Eye (tissue), 1 donor: Measurements from ENCODE around the gene GALNS.
A peak's percentile ranks its signal among the peaks of the same experiment; 100 is the strongest.

Source experiments
- DNase-seq: peaks from one replicate; pipeline ENCODE4 v3.0.0-alpha.2; 2015

GALNS gene

DNA sequence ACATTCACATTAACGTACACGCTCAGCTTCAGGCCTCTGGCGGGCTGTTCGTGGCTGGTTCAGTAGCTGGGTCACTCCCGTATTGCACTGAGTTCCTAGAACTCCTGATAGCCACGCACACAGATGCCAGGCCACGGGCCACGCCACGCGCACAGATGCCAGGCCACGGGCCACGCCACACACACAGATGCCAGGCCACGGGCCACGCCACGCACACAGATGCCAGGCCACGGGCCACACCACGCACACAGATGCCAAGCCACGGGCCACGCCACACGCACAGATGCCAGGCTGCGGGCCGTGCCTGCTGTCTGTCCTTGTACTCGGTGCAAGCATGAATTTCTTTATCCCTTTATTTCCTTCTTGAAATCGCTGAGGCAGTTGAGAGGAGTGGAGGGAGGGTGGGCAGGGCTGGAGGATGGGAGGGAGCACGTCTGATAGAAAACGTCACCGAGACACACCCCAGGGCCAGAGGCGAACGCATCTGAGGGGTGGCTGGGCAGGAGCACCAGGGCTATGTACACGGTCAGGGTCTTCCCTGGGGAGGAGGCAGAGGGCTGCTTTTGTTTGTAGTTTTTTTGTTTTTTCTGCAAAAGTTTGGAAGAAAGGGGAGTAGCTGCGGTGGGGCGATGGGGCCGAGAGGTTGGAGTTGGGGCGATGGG, 18.3 kb upstream of the GALNS start:
- no peak for DNase-seq

DNA sequence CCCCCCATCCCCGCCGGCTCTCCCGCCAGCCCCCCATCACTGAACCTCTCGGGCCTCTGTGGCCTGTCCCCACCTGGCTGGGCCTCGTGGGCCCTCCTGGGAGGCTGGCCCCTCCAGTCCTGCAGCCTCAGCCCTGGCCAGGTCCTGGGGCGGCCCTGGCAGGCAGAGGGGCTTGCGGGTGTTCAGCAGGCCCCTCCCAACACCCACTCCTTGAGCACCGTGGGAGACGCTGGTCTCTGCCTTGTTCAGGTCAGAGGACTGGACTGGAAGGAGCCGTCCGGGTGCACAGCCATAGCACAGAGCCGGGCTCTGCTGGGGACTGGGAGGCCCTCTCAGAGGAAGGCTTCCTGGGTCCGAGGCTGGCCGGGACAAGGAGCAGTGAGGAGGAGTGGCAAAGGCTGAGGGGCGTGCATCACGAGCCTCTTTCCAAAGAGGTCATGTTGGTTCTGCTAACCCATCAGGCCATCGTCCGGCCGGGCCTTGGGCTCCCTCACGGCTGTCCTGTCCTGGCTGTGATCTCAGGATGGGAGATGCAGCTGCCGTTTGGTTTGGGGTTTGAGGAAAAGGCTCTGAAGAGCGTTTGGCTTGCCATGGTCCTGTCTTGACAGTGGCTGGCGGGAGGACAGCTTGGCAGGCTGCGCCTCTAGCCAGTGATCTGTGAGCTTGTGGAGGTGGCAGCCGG, 16.0 kb upstream of the GALNS start:
- DNase-seq, result no peak

DNA sequence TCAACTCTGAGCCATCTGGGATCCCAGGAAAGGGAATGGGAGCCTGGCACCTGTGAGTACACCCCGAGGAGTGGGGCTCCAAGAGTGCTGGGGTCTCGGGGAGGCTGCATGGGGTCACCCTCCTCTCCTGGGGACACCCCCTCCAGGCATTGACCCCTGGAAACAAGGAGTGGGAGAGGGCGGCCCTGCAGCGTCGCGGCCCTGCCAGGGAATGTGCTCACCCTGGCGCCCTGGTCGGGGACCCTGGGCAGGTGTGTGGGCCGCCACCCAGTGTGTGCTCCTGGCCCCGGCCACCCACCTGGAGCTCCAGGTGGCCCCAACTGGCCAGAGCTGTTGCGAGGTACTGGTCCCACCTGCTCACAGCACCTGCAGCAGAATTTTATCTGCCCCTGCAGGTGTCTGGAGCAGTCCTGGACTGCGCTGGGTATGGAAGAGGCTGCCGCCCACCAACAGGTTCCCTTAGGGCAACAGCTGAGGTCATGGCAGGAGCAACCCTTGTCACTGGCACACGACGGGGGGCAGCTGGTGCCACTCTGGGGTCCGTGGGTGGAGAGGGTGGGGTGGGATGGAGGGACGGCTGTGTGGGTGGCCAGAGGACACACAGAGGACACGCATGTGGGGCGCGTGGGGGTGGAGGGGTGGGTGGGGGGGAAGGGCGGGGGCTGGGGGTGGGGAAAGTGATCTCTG, 15.1 kb upstream of the GALNS start:
- DNase-seq, result no peak

DNA sequence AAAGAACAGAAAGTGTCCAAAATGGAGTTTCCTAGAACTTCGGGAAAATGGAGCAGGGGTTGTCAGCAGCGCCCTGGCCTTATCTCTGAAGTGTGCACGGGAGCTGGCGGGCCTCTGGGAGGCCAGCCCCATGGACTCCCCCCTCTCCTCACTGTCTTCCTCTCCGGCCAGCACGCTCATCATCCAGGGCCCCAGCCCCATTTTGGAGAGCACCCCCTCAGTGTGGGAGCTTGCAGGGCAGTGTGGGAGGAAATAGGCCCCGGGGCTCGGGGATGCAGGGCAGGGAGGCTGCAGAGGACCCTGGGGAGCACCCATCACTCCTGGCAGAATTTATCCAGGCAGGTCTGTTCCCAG, 14.6 kb upstream of the GALNS start:
- DNase-seq, result no peak

DNA sequence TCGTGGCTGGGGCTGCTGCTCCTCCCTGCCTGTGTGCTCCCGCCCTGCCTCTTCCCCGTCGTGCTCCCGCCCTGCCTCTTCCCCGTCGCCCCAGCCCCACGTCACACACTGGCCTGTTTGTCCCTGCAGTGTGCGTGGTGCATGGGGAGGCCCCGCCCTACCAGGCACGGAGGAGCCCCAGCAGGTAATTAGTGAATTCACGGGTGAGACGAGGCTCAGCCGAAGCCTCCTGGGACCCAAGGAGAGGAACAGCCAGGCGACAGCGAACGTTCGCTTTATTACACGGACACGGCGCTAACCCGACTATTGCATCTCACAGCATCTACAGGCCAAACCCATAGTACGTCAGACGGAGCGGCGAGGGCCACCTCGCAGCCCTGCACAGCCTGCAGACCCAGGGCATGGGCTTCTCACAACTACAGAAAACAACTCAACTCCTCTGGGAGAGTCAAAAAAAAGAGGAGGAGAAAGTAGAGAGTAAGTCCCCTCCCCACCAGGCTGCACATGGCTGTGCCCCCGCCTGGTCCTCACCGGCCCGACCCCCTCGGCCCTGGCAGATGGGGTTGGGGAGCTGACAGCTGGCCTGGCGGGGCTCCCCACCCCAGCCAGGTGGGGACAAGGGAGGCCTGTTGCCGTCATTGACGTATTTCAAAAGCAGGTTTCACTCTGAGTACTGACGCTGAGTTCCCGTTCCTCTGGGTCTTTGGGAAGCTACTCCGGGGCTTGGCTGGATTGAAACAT, 14.0 kb upstream of the GALNS start:
- DNase-seq, result peak; percentile 44

DNA sequence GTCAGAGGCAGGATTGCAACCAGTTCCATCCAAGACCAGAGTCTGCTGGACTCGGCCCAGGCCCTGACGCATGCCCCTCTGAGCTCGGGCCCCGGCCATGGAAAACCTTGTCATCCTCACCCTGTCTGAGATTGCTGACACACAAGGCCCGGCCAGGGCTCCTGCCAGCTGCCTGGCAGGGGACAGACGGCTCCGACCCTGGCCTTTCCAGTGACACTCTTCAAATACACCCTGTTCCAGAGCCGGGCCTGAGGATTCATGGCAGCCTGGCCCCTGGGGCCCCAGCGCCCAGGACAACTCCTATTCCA, 12.9 kb upstream of the GALNS start:
- DNase-seq, result no peak

DNA sequence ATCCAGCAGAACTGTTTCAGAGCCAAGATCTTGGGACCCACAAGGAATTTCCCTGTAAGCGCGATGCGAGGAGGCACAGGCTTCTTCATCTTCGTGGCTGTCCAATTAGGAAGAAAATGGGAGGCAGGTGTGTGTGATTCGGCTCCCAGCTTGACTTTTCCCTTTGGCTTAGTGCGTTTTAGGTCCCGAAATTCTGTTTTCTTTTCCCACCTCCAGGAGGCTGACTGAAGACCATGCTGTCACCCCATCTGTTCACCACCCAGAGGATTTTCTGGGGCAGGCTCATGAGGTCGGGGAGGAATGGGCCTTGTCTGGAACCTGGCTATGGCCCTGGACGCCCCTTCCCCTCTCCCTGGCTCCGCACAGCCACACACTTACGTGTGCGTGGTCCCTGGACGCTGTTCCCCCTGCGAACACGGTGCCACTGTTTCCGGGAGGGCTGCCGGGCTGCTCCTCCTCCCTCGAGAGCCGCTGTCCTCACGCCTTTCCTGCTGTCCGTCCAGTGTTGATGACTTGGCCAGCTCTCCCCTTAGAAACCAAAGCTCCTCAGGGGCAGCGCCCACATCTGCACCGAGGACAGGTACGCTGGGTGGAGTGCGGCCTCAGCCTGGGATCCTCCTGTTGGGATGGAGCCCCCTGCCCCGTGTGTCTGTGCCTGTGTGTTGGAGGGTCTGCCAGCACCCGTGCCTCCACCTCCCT, 12.4 kb upstream of the GALNS start:
- no peak for DNase-seq

DNA sequence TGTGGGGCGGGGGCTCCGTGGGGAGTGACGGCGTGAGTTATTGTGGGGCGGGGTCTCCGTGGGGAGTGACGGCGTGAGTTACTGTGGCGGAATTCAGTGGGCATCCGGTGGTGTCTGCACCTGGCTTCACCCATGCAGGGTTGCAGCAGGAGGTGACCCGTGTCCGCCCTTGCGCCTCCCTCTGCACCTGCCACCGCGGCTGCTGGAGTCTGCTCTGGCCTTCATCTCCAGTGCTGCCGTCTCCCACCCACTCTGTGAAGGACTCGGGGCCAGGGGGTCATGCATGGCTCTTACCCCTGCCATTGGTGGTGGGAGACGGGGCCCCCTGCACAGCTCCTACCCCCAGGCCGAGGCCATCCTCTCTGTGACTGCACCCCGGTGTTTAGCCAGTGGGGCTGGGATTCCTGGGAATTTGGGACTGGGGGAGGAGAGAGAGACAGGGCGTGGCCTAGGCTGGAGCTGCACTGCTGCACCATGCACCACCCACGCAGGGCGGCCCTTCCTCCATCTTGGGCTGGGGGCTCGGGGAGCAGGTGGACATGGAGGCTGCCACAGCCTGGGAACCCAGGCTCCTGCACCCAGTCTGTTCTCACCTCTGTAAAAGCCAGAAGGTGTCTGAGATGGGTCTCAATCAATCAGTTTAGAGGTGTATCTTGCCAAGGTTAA, 11.0 kb upstream of the GALNS start:
- no peak for DNase-seq

DNA sequence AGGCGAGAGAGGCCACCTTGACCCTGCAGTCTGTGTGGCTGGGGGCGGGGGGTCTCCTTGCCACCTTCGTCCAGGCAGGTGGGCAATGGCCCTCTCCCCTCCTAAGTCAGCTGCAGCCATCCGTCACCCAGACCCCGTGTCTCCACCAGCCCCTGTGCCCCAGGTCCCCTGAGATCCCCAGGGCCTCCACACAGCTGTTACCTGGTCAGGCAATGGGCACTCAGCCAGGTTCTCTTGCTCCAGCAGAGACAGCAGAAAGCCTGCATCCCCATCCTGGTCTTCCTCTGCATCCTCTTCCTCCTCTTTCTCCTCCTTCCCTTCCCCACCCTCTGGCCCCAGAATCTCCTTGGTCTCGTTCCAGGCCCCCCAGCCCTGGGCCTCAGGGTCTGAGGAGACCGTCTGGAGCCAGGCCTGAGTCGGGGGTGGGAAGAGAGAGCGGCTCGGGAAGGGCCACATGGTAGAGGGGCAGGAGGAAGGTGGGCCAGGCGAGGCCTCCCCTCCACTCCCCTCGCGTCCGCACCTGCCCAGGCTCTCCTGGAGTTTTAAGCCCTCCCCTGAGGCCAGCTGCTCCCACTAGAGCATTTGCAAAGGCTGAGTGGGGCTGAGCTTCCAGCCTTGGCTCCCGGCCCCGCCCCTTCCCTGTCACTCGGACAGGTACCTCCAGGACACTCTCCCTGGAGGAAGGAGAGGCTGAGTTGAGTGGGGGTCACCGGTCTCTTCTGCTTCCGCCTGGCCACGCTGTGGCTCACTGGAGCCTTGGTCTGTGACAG, 9.6 kb upstream of the GALNS start, which contains the start of gene PABPN1L:
PABPN1L (minus strand) TSS at position 510 of the 770 bp plus-strand sequence; CDS start at position 456, 54 bp downstream.
- no peak for DNase-seq

DNA sequence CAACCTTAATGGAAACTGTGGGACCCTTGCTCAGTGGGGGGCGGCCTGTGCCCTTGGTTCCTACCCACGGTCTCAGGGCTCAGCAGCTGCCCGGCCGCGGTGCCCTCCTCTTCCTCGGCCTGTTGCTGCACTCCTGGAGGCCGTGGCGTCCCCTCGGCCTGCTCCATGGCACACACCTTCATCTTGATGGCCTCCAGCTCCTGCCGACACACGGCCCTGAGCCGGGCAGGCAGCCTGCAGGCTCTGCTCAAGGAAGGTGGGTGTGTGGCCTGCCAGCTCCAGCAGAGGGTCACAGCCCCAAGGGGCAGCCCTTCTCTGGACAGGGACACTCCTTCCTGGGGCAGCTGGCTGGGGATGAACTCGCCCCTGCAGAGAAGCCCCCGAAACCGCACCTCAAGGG, 9.0 kb upstream of the GALNS start:
- DNase-seq, result no peak

DNA sequence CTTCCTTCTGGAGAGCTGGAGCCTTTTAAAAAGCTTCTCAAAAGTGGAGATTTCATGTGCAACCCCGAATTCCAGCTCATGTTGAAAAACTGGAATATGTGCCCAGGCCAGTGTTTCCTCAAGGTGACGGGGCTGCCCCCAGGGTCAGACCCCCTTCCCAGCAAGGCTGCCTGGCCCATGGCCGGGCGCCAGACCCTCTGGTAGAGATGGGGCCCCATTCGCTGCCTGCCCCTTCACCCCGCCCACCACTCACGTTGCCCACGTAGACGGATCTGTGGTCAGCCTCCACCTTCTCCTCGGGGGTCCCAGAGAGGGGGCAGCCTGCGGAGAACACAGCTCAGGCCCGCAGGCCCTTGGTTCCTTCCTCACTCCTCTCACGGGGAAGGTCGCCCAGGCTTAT, 8.6 kb upstream of the GALNS start:
- DNase-seq, result no peak

DNA sequence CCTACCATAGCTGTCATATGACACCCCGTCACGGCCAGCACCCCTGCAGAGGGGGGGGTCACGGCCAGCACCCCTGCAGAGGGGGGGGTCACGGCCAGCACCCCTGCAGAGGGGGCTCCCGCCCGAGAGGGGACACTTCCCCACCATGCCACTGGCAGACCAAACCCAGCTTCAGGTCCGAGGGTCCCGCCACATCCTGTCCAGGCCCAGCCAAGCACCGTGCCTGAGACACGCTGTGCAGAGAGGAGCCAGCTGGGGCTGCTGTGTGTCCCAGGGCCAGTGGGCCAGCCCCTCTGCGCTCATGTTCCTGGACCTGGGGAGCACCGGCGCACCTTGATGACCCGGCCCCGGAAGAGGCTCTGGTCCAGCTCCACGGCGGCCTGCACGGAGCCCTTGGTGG, 7.8 kb upstream of the GALNS start:
- no peak for DNase-seq

DNA sequence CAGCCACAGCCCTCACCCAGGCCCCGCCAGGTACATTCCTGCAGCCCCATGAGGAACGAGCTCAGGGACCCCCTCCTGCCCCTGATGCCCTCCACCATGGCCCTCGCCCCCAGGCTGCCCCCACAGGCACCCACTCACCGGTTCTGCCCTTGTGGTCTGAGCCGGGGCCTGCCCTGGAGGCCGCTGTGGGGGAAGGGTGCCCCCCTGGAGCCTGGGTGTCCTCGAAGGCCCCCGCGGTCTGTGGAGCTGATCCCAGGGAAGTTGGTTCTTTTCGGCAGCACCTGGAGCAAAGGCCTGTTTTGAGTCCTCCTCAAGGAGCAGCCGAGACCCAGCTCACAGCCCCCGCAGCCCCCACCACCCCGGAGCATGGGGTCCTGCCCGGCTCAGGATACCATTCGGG, 7.4 kb upstream of the GALNS start:
- no peak for DNase-seq

DNA sequence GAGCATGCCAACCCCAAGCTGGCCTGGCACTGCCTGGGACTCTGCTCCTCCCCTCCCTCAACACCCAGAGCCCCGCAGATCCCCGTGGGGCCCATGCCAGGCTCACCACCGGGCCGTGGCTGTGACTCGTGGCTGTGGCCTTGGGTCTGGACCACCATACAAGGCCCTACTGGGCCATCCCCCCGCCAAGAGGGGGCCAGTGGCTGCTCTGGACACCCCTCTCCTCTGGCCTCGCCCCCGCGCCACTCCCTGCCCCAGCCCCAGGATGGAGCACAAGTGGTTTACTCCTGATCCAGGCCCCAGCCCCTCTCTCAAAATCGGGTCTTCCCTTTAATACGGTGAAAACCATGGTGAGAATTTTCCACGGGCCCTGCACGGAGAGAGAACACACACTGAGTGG, 6.7 kb upstream of the GALNS start:
- no peak for DNase-seq

DNA sequence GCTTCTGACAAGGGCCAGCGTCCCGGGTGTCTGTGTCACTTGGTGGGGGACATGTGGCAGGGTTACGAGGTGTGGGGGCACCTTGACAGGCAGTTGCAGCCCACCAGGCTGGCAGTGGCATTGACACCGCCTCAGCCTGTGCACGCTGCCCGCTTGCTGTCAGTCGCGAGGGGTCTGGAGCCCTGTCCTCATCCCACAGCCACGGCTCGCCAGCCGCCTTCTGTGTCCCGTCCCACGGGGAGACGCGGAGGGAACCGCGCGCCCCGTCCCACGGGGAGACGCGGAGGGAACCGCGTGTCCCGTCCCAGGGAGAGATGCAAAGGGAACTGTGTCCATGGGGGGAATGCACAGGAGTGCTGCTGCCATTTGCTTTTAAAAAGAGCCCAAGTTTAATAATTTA, 6.2 kb upstream of the GALNS start:
- no peak for DNase-seq

DNA sequence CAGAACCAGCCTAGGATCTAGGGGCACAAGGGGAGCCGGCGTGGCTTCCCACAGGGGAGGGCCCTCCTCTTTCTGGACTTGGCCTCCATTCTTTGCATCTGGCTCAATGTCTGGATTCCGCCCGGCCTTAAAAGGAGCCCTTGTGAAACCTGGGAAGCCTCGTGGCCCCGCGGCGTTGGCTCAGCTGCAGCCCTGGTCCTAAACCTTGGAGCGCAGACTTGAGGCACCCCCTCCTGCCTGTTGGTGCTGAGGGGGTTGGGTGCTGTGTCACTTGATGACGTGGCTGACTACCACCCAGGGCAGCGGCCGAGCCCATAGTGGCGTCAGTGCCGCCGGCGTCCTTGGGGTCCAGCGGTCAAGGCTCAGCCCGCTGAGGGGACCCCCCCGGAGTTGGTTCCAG, 4.6 kb upstream of the GALNS start:
- DNase-seq, result no peak

DNA sequence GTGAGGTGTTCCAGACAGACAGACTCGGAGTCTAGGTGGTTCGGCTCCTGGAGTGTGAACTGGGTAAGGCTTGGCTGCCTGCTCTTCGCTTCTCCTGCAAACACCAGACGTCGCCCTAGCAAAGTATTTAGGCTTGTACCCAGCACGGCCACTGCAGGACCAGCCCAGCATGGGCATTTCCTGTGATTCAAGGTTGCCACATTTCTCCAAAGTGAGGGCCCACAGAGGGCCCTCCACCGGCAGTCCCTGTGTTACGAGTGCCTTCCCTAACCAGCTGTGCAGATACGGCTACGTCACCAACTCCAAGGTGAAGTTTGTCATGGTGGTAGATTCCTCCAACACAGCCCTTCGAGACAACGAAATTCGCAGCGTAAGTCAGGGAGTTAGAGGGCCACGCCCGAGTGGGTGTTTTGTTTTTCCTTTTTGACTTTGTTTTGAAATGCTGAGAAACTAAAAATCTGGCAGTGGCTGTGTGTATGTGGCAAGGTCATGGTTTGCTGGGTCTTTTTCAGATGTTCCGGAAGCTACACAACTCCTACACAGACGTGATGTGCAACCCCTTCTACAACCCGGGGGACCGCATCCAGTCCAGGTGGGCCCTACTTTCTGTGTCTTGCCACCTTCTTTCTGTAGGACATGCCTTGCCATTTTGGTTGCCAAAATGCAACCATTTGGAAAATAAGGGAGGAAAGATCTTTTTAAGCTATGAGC, 2.8 kb upstream of the GALNS start:
- no peak for DNase-seq

DNA sequence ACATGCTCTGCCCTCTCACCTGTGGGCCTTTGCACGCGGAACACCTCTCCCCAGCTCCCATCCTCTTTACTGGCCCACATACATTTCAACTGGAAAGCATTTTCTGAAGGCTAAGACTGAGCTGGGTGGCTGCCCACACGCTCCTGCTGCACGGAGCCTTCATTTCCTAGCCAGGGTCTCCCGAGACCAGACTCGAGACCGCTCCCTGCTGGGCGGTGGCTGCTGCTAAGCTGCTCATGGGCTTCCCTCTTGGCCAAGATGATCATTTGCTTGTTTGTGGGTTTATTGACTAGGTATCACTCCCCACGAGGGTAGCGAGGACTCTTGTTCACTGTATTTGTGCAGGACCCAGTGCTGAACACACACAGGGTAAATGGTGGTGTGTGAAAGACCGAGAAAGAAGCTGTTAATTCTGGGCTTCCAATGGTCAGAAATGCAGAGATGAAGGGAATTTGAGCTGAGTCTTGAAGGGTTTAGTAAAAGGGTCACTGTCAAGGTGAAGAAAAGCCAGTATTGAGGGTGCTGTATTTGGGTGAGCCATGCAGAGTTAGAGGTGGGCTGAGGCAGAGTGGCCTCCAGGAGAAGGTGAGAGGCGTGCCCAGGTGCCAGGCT, 1.1 kb upstream of the GALNS start:
- DNase-seq, result peak; percentile 84

DNA sequence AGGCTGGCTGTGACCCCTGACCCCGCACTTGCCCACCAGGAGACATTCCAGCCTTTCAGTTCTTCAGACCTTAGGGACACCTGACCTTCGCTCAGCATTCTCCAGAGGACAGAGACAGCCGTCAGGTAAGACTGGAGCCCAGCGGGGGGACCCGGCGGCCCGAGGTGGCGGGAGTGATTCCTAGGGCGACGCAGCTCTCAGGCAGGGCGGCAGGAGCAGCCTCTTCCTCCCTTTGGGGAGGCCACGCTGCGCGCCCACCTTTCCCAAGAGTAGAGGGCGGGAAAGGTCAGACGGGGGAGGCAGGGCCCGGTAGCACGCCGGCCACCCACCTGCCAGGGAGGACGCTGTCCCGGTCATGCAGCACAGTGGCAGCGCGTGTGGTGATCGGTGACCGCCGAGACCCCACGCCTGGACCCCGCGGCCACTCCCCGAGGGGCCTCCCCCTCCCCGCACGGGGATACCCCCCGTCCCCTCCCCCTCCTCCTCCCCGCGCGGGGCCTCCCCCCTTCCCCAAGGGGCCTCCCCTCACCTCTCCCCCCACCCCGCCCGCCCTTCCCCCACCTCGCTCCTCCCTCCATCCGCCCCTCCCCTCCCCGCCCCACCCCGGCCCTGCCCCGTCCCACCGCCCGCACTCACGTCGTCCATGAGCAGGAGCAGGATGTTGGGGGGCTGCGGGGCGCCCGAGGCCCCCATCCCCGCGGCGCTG, 472 bp downstream of the GALNS start:
- DNase-seq, result peak; percentile 37

DNA sequence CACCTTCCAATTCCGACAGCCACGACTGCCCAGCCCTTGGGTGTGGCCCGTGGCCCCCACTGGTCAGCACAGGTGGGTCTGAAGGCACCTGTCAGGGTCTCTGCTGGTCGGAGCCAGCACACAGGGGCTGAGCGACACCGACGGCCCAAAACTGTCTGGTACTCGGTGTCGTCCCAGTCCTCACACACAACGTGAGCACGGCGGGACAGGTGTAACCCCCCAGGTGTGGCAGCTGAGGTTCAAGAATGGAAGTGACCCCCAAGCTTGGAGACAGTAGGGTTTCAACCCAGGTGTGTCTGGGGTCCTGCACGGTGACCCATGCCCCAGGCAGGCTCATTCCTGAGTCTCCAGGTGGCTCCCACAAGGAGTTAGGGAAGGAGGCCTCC, 1.0 kb downstream of the GALNS start:
- DNase-seq, result no peak
